Endometrial microvascular endothelial cells (primary cell): Measurements from ENCODE around the gene BTBD9. TPM values are rescaled to one million over a fixed set of nuclear protein-coding genes. Genes with fewer than 3 reads are reported as not detected.

Source experiments
- in situ Hi-C: cut with HindIII; loops from 2 replicates; pipeline ENCODE4 v1.10.0; 2017; ENCODE audit warnings: low sequenced_read_pairs, low pct_unique_long_range_greater_than_20kb; ENCODE audit errors: inconsistent ontology term
- total RNA-seq: library from RNA; depleted of rRNA; stranded (reverse); fragments of >200 nt; gene quantifications from one replicate; pipeline ENCODE4 v1.2.3, GENCODE V29; 2015; ENCODE audit errors: inconsistent ontology term

BTBD9 gene
- total RNA-seq, 1 donor from 2014 or later = 6.4 TPM

DNA sequence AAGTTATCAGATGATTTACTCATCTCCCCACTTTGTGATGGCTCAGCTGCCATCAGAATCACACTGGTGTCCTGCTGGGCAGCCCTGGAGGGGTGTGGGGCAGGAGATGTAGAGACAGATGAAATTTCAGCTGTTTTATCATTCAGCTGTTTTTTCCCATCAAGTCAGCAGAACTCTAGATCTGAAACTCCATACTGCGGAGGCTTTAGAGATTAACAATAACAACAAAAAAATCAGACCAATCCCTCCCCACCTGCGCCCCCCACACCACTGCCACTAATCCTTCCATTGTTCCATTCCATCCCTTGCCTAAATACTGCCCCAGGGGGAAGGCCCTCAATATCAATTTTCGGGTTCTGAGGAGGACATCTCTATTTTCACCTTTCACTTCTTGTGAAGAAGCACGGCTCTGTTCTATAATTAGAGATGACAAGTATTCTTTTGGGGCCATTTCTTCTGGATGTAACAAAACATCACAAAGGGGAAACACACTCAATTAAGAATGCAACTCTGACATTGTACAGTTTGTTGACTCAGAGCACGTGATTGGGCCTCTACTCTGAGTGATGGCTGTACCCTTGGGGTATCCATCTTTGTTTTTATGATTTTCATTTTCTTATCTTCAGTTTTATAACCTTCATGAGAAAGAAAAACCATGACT is 423.9 kb downstream of the BTBD9 start:
- in situ Hi-C loops = no loop called here

DNA sequence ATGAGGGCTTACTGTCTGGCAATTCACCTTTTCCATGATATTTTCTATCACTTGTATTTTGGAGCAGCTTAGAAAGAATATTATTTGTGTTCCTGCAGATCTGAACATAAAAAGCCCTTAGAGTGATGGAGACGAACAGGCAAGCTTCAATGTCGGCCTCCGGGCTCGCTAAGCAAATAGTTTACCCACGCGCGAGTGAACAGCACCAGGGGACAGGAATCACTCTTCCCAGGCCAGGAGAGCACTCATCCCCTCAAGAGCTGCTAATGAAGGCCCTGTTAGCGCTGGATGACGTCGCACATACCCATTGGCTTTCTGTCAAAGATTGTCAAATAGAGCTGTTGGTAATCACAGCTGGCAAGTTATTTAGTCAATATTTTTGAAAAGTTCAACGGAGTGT is 424.5 kb downstream of the BTBD9 start:
- in situ Hi-C loops = no loop called here

DNA sequence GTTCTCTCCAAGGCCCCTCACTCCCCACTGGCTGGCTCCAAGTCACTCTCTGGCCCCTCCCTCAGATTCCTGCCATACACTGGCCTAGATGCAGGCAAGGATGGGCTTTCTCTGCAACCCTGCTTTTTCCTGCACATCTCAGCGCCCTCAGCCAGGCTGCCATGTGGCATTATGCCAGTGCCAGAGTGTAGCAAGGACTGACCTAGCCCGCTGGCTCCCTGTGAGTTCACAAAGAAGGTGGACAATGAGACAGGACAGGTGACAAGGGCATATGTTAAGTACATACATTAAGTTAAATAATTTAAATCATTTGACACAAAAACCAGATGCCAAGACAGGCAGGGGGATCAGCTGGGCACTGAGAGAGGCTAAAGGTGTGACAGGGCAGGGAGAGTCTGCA is 425.6 kb downstream of the BTBD9 start:
- in situ Hi-C loops = no loop called here

DNA sequence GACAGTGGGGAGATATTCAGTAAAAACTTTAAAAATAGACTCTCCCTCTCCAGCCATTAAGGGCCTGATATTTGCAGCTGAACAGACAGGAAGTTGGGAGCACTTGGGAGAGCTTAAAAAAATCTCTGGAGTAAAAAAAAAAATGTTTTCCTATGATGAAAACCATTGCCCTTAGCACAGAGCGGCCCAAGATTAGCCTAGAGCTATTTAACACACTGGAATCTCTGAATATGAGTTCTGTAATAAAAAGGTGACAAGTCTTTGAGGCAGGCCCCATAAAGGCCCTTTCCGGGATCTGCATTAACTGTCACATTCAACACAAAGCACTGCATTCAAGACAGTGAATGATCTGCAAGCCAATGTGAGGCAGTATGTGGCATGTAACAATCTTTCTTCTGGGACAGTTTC is 426.5 kb downstream of the BTBD9 start:
- in situ Hi-C loops = no loop called here

DNA sequence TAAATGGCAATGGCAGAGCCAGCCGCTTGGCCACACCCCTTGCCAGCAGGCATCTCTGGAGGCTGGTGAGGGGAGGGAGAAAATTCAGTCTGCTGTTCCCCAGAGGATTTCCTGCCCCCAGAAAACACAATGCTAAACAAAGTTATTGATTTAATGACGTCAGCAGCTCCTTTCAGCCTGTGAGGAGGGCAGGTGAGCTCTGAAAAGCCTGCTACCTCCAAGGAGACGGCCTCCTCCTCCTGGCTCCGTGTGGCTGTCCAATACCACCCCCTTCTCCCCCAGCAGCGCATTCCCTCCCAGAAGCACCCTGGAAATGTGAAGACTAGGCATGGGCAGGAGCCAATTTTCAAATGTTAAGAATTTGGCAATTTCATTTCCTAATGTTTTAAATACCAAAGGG is 427.1 kb downstream of the BTBD9 start:
- in situ Hi-C loops = no loop called here

DNA sequence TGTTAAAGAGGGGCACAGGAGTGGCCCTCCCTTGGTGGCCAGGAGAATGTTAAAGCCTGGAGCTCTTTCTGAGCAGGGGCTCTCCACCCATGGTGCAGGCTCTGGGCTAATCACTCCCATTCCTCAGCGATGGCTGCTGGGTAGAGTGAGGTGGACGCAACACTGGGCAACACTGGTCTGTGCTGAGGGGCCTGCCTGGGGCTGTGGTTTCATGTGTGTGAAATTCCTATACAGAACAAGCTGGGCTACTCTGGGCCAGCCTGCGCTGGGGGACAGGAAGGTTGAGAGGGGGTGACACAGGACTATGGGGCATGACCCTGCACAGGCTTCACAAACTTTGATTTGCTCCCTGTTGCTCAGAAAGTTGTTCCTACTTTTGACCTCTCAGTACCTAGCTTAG is 427.6 kb downstream of the BTBD9 start:
- in situ Hi-C loops = no loop called here

DNA sequence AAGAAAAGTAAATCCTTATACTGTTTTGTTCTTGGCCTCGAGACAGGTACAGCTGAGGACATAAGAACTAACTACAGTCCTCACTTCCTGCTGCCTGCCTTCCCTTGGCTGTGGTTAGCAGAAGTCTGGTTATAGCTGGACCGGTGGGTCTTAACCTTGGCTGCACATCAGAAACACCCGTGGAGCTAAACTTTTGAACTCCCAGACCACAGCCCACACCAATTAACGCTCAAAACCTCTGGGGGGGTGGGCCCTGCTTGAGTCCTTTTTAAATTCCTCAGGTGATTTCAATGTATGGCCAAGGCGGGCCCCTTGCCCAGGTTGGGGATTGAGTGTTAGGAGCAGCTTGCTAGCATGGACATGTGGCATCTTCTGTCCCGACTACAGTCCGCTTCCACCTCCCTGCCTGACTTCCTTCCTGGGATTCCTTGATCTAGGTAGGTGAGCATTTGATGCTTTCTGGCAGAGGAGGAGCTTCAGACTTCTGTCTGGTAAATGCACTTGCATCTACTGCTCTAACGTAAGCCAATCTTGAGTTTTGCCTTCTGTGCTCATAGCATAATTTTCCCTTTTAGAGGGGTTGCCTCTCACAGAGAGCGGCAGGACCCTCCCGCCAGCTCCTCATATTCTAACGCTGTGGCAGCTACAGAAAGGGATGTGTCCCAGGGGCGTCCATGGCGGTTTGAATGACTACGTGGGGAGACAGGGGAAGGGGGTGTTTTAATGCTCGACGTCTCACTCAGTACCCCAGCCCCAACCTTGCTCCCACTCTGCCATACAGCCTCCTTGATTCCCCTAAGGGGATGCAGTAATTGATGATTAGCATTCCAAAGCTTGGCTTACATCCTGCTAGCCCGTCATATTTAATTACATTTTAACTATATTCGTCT is 430.1 kb downstream of the BTBD9 start:
- in situ Hi-C loops = no loop called here

DNA sequence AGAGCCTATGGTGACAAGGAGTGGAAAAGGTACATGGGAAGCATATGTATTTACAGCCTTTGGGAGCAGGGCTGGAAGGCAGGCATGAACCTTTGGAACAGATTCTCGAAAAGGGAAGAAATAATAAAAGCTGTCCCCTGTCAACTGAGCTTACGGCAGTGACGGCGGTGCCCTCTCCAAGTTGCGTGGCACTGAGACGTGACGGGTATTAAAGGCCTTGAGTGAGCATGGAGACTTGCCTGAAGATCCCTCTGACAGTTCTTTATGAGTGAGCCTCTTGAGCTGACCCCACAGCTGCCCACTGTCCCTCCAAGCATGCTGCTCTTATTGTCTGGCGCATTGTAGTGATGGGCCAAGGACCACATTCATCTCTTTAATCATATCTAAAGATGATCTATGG is 431.7 kb downstream of the BTBD9 start:
- in situ Hi-C loops = no loop called here

DNA sequence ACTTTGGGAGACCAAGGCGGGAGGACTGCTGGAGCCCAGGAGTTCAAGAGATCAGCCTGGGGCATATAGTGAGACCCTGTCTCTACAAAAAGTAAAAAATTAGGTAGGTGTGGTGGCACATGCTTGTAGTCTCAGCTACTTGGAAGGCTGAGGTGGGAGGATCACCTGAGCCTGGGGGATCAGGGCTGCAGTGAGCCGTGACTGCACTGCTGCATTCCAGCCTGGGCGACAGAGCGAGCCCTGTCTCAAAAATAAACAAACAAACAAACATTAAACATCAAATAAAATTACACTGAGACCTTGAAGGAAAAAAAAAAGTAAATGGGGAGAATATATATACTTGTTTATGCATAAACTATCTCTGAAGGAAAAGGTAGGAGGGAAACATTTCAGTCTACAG is 432.4 kb downstream of the BTBD9 start:
- in situ Hi-C loops = no loop called here

DNA sequence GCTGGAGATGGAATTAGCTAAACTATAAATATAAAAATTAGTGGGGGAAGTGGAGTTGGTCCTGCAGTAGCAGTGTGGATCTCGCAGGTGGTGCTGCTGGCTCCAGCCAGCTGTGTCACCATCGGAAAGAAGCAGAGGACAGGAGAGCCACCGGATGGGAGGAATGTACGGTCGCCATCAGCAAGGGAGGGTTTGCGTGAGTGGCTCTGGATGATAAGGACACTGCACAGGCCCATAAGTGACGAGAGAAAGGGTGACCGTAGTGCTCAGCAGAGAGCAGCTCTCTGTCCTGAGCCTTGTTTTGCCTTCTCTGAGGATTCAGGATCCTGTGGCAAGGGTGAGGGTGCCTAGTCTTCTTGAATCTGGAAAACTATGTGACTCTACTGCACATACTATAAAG is 441.5 kb downstream of the BTBD9 start:
- in situ Hi-C loops = no loop called here

DNA sequence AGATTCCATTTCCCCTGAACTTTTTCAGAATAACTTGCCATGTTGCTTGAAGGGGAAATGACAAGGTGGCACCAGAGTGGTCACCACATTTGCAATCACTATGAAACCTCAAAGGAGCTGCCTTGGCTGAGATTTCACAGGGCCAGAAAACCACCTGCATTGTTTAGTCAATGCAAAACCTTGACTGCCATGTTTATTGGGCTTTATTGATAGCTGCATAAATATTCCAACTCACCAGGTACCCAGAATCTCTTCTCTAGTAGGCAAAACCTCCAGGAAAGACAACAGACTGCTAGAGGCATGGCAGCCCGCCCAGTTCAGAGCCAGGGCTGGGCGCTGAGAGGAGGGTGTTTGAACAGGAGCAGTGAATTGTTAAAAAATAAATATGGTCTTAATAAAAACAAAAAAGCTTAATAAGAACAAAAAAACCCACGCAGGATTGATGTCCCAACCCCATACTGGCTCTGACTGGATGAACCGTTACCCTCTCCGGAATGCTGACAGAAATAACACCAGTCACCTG is 444.6 kb downstream of the BTBD9 start:
- in situ Hi-C loops = no loop called here

DNA sequence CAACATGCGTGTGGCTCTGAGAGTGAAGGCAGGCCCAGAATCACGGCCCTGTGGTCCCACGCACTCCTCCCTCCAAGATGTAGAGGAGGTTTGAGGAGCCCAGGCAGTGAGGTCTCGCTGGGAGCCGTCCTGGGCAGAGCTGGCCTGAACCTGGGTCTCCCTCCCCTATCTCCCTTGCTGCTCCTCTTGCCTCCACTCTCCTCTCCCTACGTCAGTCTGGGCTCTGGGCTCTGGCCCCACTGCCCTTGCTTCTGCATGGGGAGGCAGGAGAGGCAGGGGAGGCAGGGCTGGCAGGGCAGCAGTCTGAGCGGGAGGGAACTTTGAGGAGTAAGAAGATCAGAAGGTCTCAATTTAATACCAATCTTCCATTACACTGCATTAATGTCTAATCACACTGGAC is 445.1 kb downstream of the BTBD9 start:
- in situ Hi-C loops = no loop called here

DNA sequence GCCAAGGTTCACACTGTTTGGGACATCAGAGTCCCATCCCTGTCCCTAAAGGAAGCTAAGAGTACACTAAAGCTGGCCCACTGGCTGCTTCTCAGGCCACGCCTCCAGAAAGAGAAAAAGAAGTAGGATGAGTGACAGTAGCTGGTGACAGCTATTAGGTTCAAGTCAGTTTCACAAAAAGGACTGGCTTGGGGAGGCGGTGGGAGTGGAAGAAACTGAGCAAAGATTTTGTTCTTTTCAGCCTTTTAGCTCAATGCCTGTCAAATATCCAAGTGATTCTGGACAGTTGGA is 445.5 kb downstream of the BTBD9 start:
- in situ Hi-C loops = no loop called here

DNA sequence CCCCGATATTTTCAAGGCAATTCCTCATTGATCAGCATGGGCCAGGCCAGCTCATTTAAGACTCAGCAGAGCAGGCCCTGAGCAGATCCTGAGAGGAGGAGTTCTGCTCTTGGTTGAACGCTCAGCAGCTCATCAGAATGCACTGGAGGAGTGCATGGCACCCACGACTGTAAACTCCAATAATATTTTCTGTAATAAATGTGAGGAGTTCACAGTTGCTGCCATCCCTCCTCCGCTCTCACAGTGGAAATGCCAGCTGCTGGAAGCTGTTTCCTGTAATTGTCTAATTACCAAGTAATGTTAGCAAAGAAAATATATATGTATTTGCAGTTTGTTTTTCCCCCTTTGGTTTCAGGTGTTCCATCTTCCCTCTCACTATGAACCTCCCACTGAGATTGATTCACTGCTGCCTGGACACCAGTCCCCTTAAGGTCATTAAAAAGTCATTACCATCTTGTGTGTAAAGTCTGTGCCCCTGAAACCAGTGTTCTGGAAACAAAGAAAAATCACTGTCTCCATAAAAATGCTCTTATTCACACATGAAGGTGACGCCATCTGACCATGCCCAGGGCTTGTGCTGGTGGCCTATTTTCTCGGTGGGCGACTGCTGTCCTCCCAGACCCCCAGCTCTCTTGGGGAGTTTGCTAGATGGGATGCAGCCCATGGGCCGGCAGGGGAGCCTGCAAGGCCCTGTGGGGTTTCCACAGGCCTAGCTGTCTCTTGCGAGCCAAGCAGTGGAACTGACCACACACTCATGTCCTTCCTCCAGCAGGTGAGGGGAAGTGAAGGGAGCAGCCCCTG is 446.0 kb downstream of the BTBD9 start:
- in situ Hi-C loops = no loop called here

DNA sequence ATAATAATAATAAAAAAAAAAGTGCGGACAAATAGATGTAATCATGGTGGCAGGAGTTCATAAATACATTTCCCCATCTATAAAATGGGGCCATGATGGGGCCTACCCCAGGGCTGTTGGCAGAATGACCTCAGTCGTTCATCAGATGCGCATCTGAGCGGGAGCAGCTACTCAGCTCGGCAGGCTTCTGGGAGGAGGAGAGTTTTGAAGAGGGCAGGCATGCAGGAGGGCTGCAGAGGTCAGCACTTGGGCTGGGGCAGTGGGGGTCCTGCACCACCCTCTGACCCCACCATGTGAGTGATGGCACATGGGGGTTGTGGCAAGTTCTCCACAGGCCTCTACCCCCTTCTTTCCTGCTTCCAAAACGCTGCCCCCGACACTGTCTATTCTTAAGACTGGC is 446.7 kb downstream of the BTBD9 start:
- in situ Hi-C loops = no loop called here

DNA sequence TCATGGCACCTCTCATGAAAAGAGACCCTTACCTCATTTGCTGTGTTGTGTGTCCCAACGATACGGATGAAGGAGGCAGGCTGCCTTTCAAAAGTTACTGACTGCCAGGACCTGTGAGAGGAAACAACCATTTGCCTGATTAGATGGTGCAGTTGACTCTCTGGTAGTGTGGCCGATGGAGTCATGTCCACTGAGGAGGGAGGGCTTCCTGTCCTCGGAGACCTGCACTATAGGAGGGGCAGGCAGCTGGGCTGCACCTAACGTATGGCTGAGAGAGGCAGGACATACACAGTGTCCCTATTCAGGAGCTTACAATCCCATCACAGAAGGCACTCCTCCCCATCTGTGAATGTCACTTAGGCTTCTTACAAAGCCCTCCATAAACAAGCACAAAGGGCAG is 447.2 kb downstream of the BTBD9 start:
- in situ Hi-C loops = no loop called here

DNA sequence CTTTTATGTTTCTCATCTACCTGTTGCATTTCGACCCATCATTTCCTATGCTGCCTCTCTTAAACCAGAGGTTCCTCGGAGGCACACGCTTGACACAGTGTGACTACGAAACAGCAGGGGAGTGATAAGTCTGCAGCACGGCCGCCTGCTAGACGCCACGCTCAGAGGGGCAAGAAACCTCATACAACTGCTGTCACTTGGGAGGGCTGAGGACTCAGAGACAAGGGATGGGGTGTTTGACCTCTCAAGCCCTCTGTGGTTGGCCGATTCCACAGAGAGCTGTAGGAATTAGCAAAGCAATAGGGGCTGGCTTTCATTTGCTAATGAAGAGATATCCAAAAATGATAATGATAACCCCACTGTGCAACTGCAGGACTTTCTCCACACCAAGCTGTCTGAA is 447.7 kb downstream of the BTBD9 start:
- in situ Hi-C loops = no loop called here

DNA sequence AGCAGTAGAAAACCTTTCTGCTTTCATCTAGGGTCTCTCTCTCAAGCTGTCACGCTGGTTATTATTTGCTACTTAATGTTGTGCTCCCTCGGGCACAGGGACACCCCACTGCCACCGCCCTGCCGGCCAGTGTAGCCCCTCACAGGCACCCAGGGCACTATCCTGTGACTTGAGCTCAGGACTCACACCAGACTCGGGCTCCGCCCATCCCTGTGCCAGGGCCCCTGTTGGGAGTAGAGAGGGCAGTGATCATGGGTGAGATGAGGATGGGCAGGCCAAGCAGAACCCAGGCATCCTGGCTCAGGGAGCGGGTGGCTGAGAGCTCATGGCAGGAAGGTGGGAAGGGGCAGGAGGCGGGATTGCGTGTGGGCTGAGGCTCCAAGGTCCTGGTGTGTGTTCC is 448.3 kb downstream of the BTBD9 start:
- in situ Hi-C loops = no loop called here

DNA sequence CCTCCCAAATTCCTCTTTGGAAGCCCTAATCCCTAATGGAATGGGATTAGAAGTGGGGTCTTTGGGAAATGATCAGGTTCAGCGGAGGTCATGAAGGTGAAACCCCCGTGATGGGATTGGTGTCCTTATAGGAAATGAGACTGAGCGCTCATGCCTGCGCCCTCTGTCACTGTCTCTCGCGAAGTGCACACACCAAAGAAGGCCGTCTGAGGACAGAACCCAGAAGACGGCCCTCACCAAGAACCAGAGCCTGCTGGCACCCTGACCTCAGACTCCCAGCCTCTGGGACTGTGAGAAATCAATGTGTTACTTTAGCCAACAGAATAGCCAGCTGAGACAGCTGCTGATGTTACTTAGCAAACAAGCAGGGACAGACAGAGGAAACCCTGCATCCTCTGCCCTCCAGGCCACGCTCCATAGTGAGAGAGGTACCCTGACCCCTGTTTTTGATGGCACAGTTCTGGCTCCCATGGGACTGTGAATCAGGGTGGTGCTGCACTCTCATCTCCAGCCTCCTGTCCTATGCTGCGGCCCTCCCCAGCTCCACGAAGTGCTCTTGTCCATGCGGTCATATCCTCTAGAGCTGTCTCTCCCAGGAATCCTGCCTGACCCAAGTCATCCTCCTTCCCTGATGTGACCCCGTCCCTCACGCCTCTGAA is 450.9 kb downstream of the BTBD9 start:
- in situ Hi-C loops = no loop called here
